ENCODE measurements around the gene HAND2. TPM values are rescaled to one million over a fixed set of nuclear protein-coding genes. Genes with fewer than 3 reads are reported as not detected.

Gene HAND2
- not detected for total RNA-seq

DNA sequence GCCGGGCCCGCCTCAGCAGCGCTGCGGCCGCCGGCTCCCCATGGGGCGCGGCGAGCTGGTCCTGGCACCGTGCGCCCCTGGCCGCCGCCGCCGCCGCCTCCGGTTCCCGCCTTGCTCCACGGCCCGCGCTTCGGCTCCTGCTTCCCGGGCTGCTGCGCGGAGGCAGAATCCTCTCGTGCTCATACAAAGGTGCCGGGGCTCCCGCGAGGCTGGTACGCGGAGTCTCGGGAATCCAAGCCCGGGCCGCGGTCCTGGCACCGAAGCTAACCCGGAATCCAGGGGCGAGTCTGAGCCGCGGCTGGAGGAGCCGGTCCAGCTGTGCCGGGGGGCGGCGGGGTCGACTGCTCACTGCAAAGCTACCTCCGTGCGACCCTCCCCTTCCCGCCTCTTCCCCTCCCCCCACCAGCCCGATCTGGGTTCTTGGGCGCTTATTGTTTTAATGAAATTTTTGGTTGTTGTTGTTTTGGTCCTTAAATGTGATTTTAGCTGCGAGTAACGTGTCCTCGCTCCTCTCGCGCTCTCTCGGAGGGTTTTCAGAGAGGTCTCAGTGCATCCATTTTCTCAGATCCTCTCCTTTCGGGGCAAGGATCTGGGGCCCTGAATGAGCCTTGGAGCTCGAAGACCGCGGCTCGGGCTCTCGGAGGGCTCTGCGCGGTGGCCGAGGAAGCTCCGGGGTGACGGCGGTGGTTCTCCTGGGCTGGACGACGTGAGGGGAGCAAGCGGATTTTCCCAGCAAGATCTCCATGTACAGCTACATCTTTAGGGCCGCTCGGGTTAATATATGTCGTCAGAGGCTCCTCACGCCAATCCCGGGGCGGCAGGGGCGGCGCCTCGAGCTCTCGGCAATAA lies at the start of gene HAND2:
TSS of gene HAND2 (minus strand) at position 753 of the 849 bp plus-strand sequence. CDS start 940 bp downstream, outside the sequence.
- DNase-seq (ENCODE audit: low spot score in 2 of 2), result peak in 1 of 2 donors; percentile 18
- peak in 1 of 2 donors; percentile 20 for ATAC-seq
- peak within 1 kb of the TSS in 1 of 2 donors; percentile 85 for H3K27ac Mint-ChIP-seq
- peaks cover 8 to 10% of the 10 kb centered on the region in 2 donors for H3K9me3 Mint-ChIP-seq
- H3K36me3 Mint-ChIP-seq, result peaks cover 42 to 67% of the 10 kb centered on the region in 2 donors

DNA sequence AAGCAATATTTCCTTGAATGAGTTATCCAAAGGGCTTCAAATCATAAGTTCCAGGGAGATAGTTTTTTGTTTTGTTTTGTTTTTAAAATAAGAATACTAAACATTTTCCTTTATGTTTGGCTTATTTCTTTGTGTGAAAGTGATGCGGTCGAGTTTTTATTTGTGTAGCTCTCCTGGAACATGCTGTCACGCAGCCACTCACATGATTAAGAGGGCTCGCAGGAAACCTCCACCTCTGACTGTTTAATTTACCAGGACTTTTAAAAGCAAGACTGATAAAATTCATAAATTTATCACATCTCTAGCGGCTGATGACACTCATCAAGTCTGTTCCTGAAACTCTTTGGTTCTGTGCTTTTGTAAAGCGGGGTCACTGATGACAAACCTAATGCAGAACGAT lies 48.9 kb upstream of the HAND2 start:
- no peak for ATAC-seq
- Mint-ChIP-seq H3K36me3 (no peaks in the 10 kb centered on the region), H3K27ac (peak overlapping the region in 1 of 2 donors; percentile 36), H3K9me3 (no peaks in the 10 kb centered on the region)
- DNase-seq (ENCODE audit: low spot score in 2 of 2), result no peak

GRCh38 chr4:173577963-173578362 lies 47.9 kb upstream of the HAND2 start:
- Mint-ChIP-seq H3K27ac (no peak overlapping the region), H3K9me3 (no peaks in the 10 kb centered on the region), H3K36me3 (no peaks in the 10 kb centered on the region)
- DNase-seq (ENCODE audit: low spot score in 2 of 2) (no peak), ATAC-seq (no peak)

DNA sequence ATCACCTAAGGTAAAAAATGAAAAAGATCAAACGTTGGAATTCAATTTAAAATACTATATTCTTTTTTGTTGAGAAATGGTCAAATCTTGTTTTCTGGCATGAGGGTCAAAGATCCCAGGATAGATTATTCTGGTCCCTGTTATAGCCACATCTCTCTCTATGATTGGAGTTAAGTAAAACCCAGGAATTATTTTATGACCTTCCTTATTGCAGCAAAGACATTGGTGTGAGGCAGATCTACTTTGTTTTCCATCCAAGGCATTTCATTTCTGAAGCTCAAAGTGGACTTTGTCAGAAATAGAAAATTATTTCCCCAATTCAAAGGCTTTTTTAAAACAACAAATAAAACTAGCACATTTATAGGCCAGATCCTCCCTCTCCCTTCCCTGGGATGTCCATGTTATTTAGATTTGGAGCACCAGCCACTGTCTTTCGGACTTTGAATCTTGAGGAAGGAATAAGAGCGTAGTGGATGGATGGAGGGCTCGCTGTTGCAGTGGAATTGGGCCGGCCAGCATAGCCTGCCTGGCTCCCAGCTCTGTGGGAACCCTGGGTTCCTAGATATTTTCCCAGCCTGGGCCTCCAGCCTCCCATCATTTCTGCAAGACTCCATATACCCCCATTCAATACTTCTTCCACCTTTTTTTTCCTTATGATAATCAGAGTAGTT lies 45.6 kb upstream of the HAND2 start:
- Mint-ChIP-seq H3K27ac (no peak overlapping the region), H3K36me3 (no peaks in the 10 kb centered on the region), H3K9me3 (no peaks in the 10 kb centered on the region)
- DNase-seq (ENCODE audit: low spot score in 2 of 2) (no peak), ATAC-seq (no peak)

- DNase-seq (ENCODE audit: low spot score in 2 of 2), result no peak
- H3K27ac Mint-ChIP-seq, result no peak overlapping the region
- H3K36me3 Mint-ChIP-seq, result no peaks in the 10 kb centered on the region
- H3K9me3 Mint-ChIP-seq, result no peaks in the 10 kb centered on the region
- ATAC-seq, result no peak
Measured at GRCh38 chr4:173573725-173574124, 43.7 kb upstream of the HAND2 start.

DNA sequence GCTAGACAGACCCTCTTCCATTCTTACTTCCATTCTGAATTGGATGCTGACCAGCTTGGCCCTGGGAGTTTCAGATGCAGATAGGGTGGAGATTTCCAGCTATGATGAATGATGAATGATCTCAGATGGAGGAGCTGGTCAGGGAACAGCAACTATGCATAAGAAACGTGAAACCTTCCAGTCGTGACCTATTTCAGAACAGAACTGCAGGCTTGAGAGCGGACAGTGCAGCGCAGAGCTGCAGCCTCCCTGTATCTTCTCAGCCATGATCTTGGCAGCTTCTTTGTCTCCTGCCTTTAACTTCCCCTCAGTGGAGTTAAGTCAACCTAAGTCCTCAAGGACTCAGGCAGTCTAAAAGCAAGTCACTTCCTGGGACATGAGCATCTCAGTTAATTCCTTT lies 43.3 kb upstream of the HAND2 start:
- DNase-seq (ENCODE audit: low spot score in 2 of 2), result no peak
- no peak overlapping the region for H3K27ac Mint-ChIP-seq

GRCh38 chr4:173572493-173573129 lies 42.6 kb upstream of the HAND2 start:
- no peak for DNase-seq (ENCODE audit: low spot score in 2 of 2)
- no peak for ATAC-seq
- H3K9me3 Mint-ChIP-seq, result no peaks in the 10 kb centered on the region
- no peaks in the 10 kb centered on the region for H3K36me3 Mint-ChIP-seq
- H3K27ac Mint-ChIP-seq, result no peak overlapping the region

More for the DNA sequence above, 43.3 kb upstream of the HAND2 start:
- ATAC-seq, result no peak
- H3K9me3 Mint-ChIP-seq, result no peaks in the 10 kb centered on the region
- no peaks in the 10 kb centered on the region for H3K36me3 Mint-ChIP-seq

DNA sequence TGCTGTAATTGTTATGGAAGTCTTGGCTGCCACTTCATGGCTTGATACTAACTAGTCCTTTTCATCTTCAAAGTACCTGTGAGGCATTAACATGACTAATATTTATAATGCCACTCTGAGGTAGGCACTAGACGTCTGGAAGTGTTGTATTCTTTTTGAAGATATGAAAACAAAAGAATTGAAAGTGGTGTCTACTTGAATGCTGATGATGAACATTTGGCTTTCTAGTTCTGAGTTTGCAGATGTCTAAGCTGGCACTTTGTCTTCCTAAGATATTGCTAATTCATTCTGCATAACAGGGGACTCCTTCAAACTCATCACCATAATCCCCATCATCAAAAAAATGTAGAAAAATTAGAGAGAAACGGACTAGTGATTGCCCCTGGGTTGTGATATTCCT lies 41.6 kb upstream of the HAND2 start:
- H3K27ac Mint-ChIP-seq, result no peak overlapping the region
- DNase-seq (ENCODE audit: low spot score in 2 of 2), result no peak
- no peak for ATAC-seq
- H3K9me3 Mint-ChIP-seq, result no peaks in the 10 kb centered on the region
- no peaks in the 10 kb centered on the region for H3K36me3 Mint-ChIP-seq

DNA sequence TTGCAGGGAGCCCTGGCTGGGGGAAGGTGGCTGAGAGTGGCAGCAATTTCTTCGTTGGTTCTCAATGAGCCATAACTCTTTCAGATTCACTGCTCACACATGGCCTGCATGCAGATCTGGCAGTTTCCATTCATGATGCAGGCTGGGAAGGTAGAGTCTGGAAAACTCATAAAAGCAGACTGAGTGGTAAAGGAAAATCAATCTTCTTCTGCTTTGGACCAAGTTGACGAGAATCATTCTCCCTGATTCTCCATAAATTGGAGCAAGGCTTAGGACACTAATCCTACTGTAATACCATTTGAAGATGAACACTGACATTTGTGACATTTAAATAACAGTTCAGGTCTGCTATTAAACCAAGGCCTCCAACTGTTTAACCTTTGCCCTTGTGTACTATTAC lies 35.3 kb upstream of the HAND2 start:
- H3K27ac Mint-ChIP-seq, result no peak overlapping the region
- H3K9me3 Mint-ChIP-seq, result no peaks in the 10 kb centered on the region
- no peak for ATAC-seq
- no peak for DNase-seq (ENCODE audit: low spot score in 2 of 2)
- H3K36me3 Mint-ChIP-seq, result no peaks in the 10 kb centered on the region

GRCh38 chr4:173564461-173564860 lies 34.4 kb upstream of the HAND2 start:
- ATAC-seq (no peak), DNase-seq (ENCODE audit: low spot score in 2 of 2) (no peak)
- Mint-ChIP-seq H3K27ac (no peak overlapping the region), H3K36me3 (no peaks in the 10 kb centered on the region), H3K9me3 (no peaks in the 10 kb centered on the region)

DNA sequence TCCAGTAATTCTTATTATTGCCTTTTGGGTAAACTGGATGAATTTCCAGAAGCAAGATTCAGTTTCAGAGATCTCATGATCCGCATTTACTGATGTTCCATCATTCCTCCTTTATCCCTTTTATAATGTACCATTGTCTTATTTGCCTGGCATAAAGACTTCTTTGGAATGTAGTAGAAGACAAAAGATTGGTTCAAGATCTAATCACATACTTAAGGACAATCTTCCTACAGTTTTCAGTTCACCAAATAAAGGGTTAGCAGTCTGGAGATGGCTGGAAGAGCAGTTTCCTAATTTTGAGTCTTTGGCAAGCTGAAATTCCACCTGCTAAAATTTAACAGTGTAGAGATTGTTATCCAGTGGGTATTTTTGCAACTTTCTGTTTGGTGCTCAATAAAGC lies 30.9 kb upstream of the HAND2 start:
- Mint-ChIP-seq H3K36me3 (no peaks in the 10 kb centered on the region), H3K27ac (no peak overlapping the region), H3K9me3 (no peaks in the 10 kb centered on the region)
- DNase-seq (ENCODE audit: low spot score in 2 of 2) (no peak), ATAC-seq (no peak)

DNA sequence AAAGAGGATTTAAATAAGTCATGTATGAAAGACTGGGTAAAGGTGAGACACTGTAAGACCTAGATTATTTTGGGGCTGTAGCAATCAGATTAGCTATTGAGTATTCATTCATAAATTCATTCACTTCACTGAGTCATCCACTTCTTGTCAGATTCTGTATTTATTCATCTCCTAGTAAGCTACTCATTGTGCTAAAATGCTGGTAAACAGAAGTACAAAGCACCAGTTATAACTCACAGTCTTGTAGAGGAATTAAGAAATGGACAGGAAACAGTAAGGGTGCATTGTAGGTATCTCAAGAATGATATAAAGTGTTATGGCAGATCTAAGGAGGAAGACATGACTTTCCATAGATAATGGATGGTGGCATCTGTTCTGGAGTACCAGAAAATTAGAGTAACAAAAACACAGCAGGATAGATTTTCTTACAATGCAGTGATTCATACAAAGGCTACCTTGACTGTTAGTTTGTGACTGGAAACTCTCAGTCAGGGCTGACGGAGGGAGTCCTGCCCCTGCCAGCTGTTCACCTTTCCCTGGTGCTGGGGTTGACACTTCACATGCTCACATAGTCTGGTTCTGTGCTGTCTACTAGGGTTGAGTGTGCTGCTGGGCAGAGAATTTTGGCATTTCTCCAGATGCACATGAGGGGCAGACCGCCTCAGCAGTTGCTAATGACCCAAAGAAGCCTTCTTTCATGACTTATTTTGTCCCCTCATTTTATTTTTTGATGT lies 26.5 kb upstream of the HAND2 start:
- H3K36me3 Mint-ChIP-seq, result no peaks in the 10 kb centered on the region
- H3K27ac Mint-ChIP-seq, result no peak overlapping the region
- ATAC-seq (no peak), DNase-seq (ENCODE audit: low spot score in 2 of 2) (no peak)
- peaks cover 0 to 2% of the 10 kb centered on the region in 2 donors for H3K9me3 Mint-ChIP-seq

DNA sequence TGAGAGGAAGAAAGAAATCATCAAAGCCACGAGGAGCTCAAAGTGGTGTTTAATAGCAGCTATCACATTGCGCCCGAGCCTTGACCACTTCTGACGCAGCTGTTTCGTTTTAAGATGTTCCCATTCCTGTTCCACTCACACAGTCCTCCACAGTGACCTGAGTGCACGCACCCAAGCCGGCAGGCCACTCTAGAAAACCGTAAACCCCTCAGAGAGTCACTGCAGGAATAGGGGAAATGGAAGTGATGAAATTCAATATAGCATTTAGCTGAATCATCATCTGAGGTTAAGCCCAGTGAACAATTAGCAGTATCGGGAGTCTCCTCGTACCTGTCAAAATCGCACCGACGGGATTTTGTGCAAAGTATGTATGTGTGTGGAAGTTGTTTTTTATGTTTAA lies 17.9 kb upstream of the HAND2 start:
- peaks cover 4 to 7% of the 10 kb centered on the region in 2 donors for H3K9me3 Mint-ChIP-seq
- no peaks in the 10 kb centered on the region for H3K36me3 Mint-ChIP-seq
- H3K27ac Mint-ChIP-seq, result no peak overlapping the region
- no peak for DNase-seq (ENCODE audit: low spot score in 2 of 2)
- ATAC-seq, result no peak

GRCh38 chr4:173546776-173547175 lies 16.7 kb upstream of the HAND2 start:
- Mint-ChIP-seq H3K9me3 (peaks cover 4 to 7% of the 10 kb centered on the region in 2 donors), H3K36me3 (no peaks in the 10 kb centered on the region), H3K27ac (no peak overlapping the region)
- DNase-seq (ENCODE audit: low spot score in 2 of 2) (no peak), ATAC-seq (no peak)

DNA sequence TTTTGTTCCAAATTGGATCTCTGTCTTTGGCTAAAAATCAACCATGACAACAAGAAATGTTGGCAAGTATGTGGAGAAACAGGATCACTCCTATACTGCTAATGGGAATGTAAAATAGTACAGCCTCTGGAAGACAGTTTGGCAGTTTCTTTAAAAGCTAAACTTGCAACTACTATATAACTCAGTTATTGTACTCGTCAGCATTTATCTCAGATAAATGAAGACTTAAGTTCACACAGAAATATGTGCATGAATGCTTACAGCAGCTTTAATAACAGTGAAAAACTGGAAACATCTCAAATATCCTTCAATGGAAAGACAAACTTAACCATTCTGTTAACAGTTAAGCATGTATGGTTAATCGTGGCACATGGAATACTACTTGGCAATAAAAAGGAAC lies 15.4 kb upstream of the HAND2 start:
- no peak for DNase-seq (ENCODE audit: low spot score in 2 of 2)
- H3K36me3 Mint-ChIP-seq, result no peaks in the 10 kb centered on the region
- H3K9me3 Mint-ChIP-seq, result no peaks in the 10 kb centered on the region

DNA sequence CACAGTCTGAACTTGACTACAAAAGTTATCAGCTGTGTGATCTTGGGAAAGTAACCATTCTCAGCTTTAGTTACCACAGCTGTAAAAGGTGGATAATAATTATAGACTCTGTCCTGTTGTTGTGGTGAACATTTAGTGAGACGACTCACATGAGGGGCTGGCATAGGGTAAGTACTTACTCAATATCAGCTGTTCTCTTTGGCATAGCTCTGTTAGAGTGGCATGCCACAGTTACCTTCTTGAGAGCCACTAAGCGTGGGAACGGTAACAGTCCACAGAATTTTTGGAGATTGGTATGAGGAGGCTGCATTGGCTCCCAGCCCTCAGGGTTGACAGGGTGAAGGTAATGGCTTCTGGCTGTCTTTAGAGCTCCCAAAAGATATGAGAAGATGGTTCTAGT lies 13.2 kb upstream of the HAND2 start:
- ATAC-seq (no peak), DNase-seq (ENCODE audit: low spot score in 2 of 2) (no peak)
- Mint-ChIP-seq H3K9me3 (no peaks in the 10 kb centered on the region), H3K36me3 (peaks cover 0 to 9% of the 10 kb centered on the region in 2 donors), H3K27ac (no peak overlapping the region)

More for the DNA sequence above, 15.4 kb upstream of the HAND2 start:
- no peak for ATAC-seq
- H3K27ac Mint-ChIP-seq, result no peak overlapping the region

DNA sequence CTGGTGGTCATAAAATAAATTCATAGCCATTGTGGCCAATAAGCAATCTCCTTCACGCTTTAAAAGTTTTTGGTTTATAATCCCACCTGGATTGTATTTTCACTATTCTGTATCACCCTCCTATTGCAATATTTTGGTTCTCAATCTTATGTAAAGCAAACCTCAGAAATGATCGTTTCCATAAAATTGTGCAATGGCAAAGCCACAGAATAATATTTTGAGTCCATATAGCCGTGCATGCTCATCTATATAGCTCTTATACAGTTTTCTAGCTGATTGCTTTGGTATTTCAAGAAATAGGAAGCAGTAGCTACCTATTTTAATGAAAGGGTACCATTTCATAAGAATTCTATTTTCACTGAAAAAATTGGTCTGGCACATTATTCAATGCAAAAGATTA lies 10.0 kb upstream of the HAND2 start:
- no peak for DNase-seq (ENCODE audit: low spot score in 2 of 2)
- H3K36me3 Mint-ChIP-seq, result peaks cover 7 to 28% of the 10 kb centered on the region in 2 donors
- ATAC-seq, result no peak
- H3K9me3 Mint-ChIP-seq, result peaks cover 0 to 8% of the 10 kb centered on the region in 2 donors
- H3K27ac Mint-ChIP-seq, result no peak overlapping the region
